Osteoblast (primary cell): ENCODE results near the gene CRIM1. TPM values are rescaled to one million over a fixed set of nuclear protein-coding genes. Genes with fewer than 3 reads are reported as not detected.
A peak's percentile ranks its signal among the peaks of the same experiment; 100 is the strongest.

Source experiments
- DNase-seq: peaks from one replicate; pipeline ENCODE4 v3.0.0; 2011; ENCODE audit warnings: low spot score, mixed read lengths; ENCODE audit not compliant: insufficient read length; ENCODE audit errors: missing footprints
- H2AFZ ChIP-seq: 2 replicates; pipeline ENCODE4 v1.6.0; 2011; ENCODE audit warnings: mild to moderate bottlenecking, low read length
- H3K27ac ChIP-seq: 2 replicates; pipeline ENCODE4 v1.5.1; 2011; ENCODE audit warnings: mild to moderate bottlenecking, low read depth, low read length, moderate library complexity
- H3K27me3 ChIP-seq: 2 replicates; pipeline ENCODE4 v1.6.0; 2012; ENCODE audit warnings: mild to moderate bottlenecking, control low read depth, inconsistent platforms, low read length, moderate library complexity; ENCODE audit not compliant: insufficient read depth
- H3K36me3 ChIP-seq: 2 replicates; pipeline ENCODE4 v1.5.1; 2011; ENCODE audit warnings: mild to moderate bottlenecking, low read length, control low read depth, moderate library complexity; ENCODE audit not compliant: insufficient read depth
- H3K4me1 ChIP-seq: 2 replicates; pipeline ENCODE4 v1.5.1; 2011; ENCODE audit warnings: mild to moderate bottlenecking, low read length, control low read depth, moderate library complexity; ENCODE audit not compliant: insufficient read depth
- H3K4me2 ChIP-seq: 2 replicates; pipeline ENCODE4 v1.6.0; 2011; ENCODE audit warnings: mild to moderate bottlenecking, low read length; ENCODE audit not compliant: insufficient read depth
- H3K4me3 ChIP-seq: fragments of 200-600 bp; sonication (generic); 3 replicates; pipeline ENCODE4 v1.5.1; 2012; ENCODE audit warnings: mild to moderate bottlenecking, low read length, inconsistent platforms; ENCODE audit not compliant: insufficient read depth
- H3K79me2 ChIP-seq: 2 replicates; pipeline ENCODE4 v1.6.0; 2012; ENCODE audit warnings: mild to moderate bottlenecking, low read length, control low read depth, inconsistent platforms; ENCODE audit not compliant: insufficient read depth
- H3K9me3 ChIP-seq: 2 replicates; pipeline ENCODE4 v1.5.1; 2011; ENCODE audit warnings: low read depth, low read length, control low read depth
- H4K20me1 ChIP-seq: 2 replicates; pipeline ENCODE4 v1.6.0; 2012; ENCODE audit warnings: mild to moderate bottlenecking, low read length, control low read depth; ENCODE audit not compliant: insufficient read depth
- CTCF ChIP-seq: IDR thresholded peaks from 2 replicates; pipeline ENCODE4 v1.5.1; 2011; ENCODE audit warnings: mild to moderate bottlenecking, low read depth, low read length, moderate library complexity; ENCODE audit errors: extremely low read depth
- total RNA-seq: library from RNA; depleted of rRNA; stranded (reverse); fragments of >200 nt; gene quantifications from 2 replicates; pipeline ENCODE4 v1.2.3, GENCODE V29; 2012

Gene CRIM1
- total RNA-seq, 1 donor = 362 TPM

GRCh38 chr2:36462311-36462935 is 106.8 kb downstream of the CRIM1 start:
- H2AFZ ChIP-seq = no peak overlapping the region
- H3K9me3 ChIP-seq = no peaks in the 10 kb centered on the region
- H3K79me2 ChIP-seq = peaks cover 83% of the 10 kb centered on the region
- DNase-seq = no peak
- no peaks in the 10 kb centered on the region for H4K20me1 ChIP-seq
- H3K4me1 ChIP-seq = peaks cover 71% of the 10 kb centered on the region
- H3K4me3 ChIP-seq = no peak overlapping the region
- no peaks in the 10 kb centered on the region for H3K27me3 ChIP-seq
- no peak for TF ChIP-seq CTCF
- H3K27ac ChIP-seq = peak overlapping the region; percentile 90
- peaks cover 92% of the 10 kb centered on the region for H3K36me3 ChIP-seq
- H3K4me2 ChIP-seq = no peak overlapping the region

GRCh38 chr2:36463365-36463764 is 107.8 kb downstream of the CRIM1 start:
- H3K79me2 ChIP-seq = peaks cover 76% of the 10 kb centered on the region

GRCh38 chr2:36464006-36464721 is 108.6 kb downstream of the CRIM1 start:
- Histone ChIP-seq H4K20me1 (no peaks in the 10 kb centered on the region), H3K4me3 (no peak overlapping the region), H3K9me3 (no peaks in the 10 kb centered on the region), H3K4me2 (no peak overlapping the region), H3K4me1 (peaks cover 72% of the 10 kb centered on the region), H2AFZ (no peak overlapping the region), H3K27ac (peak overlapping the region; percentile 90), H3K36me3 (peaks cover 91% of the 10 kb centered on the region), H3K27me3 (no peaks in the 10 kb centered on the region), H3K79me2 (peaks cover 71% of the 10 kb centered on the region)
- no peak for TF ChIP-seq CTCF
- no peak for DNase-seq

More at GRCh38 chr2:36463365-36463764, 107.8 kb downstream of the CRIM1 start:
- TF ChIP-seq CTCF = no peak
- H3K27ac ChIP-seq = peak overlapping the region; percentile 90
- peaks cover 71% of the 10 kb centered on the region for H3K4me1 ChIP-seq
- no peak overlapping the region for H2AFZ ChIP-seq
- H3K36me3 ChIP-seq = peaks cover 92% of the 10 kb centered on the region
- no peaks in the 10 kb centered on the region for H4K20me1 ChIP-seq
- DNase-seq = no peak
- no peak overlapping the region for H3K4me3 ChIP-seq
- H3K9me3 ChIP-seq = no peaks in the 10 kb centered on the region
- H3K4me2 ChIP-seq = no peak overlapping the region
- H3K27me3 ChIP-seq = no peaks in the 10 kb centered on the region

- H3K27me3 ChIP-seq = no peaks in the 10 kb centered on the region
- peaks cover 61% of the 10 kb centered on the region for H3K79me2 ChIP-seq
- H3K4me2 ChIP-seq = no peak overlapping the region
- no peaks in the 10 kb centered on the region for H3K9me3 ChIP-seq
- no peak overlapping the region for H2AFZ ChIP-seq
- DNase-seq = no peak
- H3K36me3 ChIP-seq = peaks cover 94% of the 10 kb centered on the region
- H3K4me1 ChIP-seq = peaks cover 59% of the 10 kb centered on the region
- TF ChIP-seq CTCF = no peak
- peak overlapping the region; percentile 44 for H3K27ac ChIP-seq
- no peak overlapping the region for H3K4me3 ChIP-seq
- no peaks in the 10 kb centered on the region for H4K20me1 ChIP-seq
Observed at GRCh38 chr2:36466135-36466534, 110.6 kb downstream of the CRIM1 start.
